Mesenchymal stem cell (in vitro differentiated cells and primary cell): Measurements from ENCODE around the gene MINDY4.
A peak's percentile ranks its signal among the peaks of the same experiment; 100 is the strongest.

Experiments used
- DNase-seq: peaks from one replicate; pipeline ENCODE4 v3.0.0-alpha.2; 2013
- H2AFZ ChIP-seq: one replicate; pipeline ENCODE4 v1.6.1; 2013; ENCODE audit warnings: low read depth, mild to moderate bottlenecking, control low read depth, inconsistent platforms, low read length, moderate library complexity
- H2AK5ac ChIP-seq: 2 replicates; pipeline ENCODE4 v1.6.1; 2013; ENCODE audit warnings: low read length, moderate library complexity, mild to moderate bottlenecking, inconsistent platforms; ENCODE audit not compliant: severe bottlenecking
- H2BK120ac ChIP-seq: one replicate; pipeline ENCODE4 v1.6.1; 2013; ENCODE audit warnings: low read depth, mild to moderate bottlenecking, inconsistent platforms, low read length, moderate library complexity
- H2BK12ac ChIP-seq, 2 experiments: one replicate each; pipeline ENCODE4 v1.6.1; 2013; ENCODE audit warnings: inconsistent platforms in 2 of 2, low read length in 2 of 2, mild to moderate bottlenecking in 2 of 2, moderate library complexity in 2 of 2, control low read depth in 1 of 2
- H2BK15ac ChIP-seq: one replicate; pipeline ENCODE4 v1.6.1; 2013; ENCODE audit warnings: mild to moderate bottlenecking, low read depth, inconsistent platforms; ENCODE audit not compliant: poor library complexity, severe bottlenecking
- H2BK5ac ChIP-seq: 2 replicates; pipeline ENCODE4 v1.6.1; 2013; ENCODE audit warnings: low read depth, mild to moderate bottlenecking, low read length, control low read depth, inconsistent platforms; ENCODE audit not compliant: poor library complexity, severe bottlenecking
- H3K14ac ChIP-seq, 2 experiments: one replicate each; pipeline ENCODE4 v1.6.1; 2013; ENCODE audit warnings: inconsistent platforms in 2 of 2, low read length in 2 of 2, control low read depth in 1 of 2, mild to moderate bottlenecking in 1 of 2, moderate library complexity in 1 of 2
- H3K18ac ChIP-seq, 2 experiments: one replicate each; pipeline ENCODE4 v1.6.1; 2013; ENCODE audit warnings: inconsistent platforms in 2 of 2, low read length in 2 of 2, control low read depth in 1 of 2, low read depth in 1 of 2, mild to moderate bottlenecking in 1 of 2
- H3K23ac ChIP-seq, 2 experiments: one replicate each; pipeline ENCODE4 v1.6.1; 2013; ENCODE audit warnings: inconsistent platforms in 2 of 2, low read length in 2 of 2, mild to moderate bottlenecking in 2 of 2, moderate library complexity in 2 of 2, control low read depth in 1 of 2
- H3K27ac ChIP-seq: 2 replicates; pipeline ENCODE4 v1.5.1; 2013; ENCODE audit warnings: mild to moderate bottlenecking, moderate library complexity, low read length, control low read depth, inconsistent platforms; ENCODE audit not compliant: poor library complexity, severe bottlenecking
- H3K27me3 ChIP-seq, 2 experiments: 2 replicates each; pipeline versions ENCODE4 v1.6.1 to v1.7.0; 2013; ENCODE audit warnings: low read length in 2 of 2, mild to moderate bottlenecking in 2 of 2, moderate library complexity in 2 of 2, control low read depth in 1 of 2, inconsistent platforms in 1 of 2; ENCODE audit not compliant: control insufficient read depth in 1 of 2, insufficient read depth in 1 of 2
- H3K36me3 ChIP-seq, 2 experiments: 2 replicates each; pipeline versions ENCODE4 v1.6.1 to v1.7.0; 2013; ENCODE audit warnings: low read length in 2 of 2, control low read depth in 1 of 2, inconsistent platforms in 1 of 2, low read depth in 1 of 2, mild to moderate bottlenecking in 1 of 2; ENCODE audit not compliant: insufficient read depth in 2 of 2, control insufficient read depth in 1 of 2
- H3K4ac ChIP-seq, 2 experiments: one replicate each; pipeline ENCODE4 v1.6.1; 2013; ENCODE audit warnings: inconsistent platforms in 2 of 2, low read length in 2 of 2, mild to moderate bottlenecking in 2 of 2, moderate library complexity in 2 of 2, control low read depth in 1 of 2, low read depth in 1 of 2
- H3K4me1 ChIP-seq: 2 replicates; pipeline ENCODE4 v1.6.1; 2013; ENCODE audit warnings: low read depth, low read length, control low read depth; ENCODE audit not compliant: control insufficient read depth, insufficient read depth
- H3K4me2 ChIP-seq: 2 replicates; pipeline ENCODE4 v1.6.1; 2013; ENCODE audit warnings: low read length, mild to moderate bottlenecking, inconsistent platforms; ENCODE audit not compliant: poor library complexity, severe bottlenecking
- H3K4me3 ChIP-seq, 2 experiments: 2 replicates each; pipeline versions ENCODE4 v1.5.1 to v1.7.0; 2013; ENCODE audit warnings: low read length in 2 of 2, mild to moderate bottlenecking in 2 of 2, control low read depth in 1 of 2, low read depth in 1 of 2; ENCODE audit not compliant: insufficient read depth in 1 of 2
- H3K79me1 ChIP-seq: replicated peaks from 2 replicates; pipeline ENCODE4 v1.6.1; 2013; ENCODE audit warnings: mild to moderate bottlenecking, control low read depth, low read length, inconsistent platforms; ENCODE audit not compliant: poor library complexity, severe bottlenecking
- H3K9ac ChIP-seq: 2 replicates; pipeline ENCODE4 v1.7.0; 2013; ENCODE audit warnings: mild to moderate bottlenecking, low read length, moderate library complexity
- H3K9me3 ChIP-seq: 2 replicates; pipeline ENCODE4 v1.7.0; 2013; ENCODE audit warnings: mild to moderate bottlenecking, low read length; ENCODE audit not compliant: control insufficient read depth
- H4K8ac ChIP-seq: one replicate; pipeline ENCODE4 v1.6.1; 2013; ENCODE audit warnings: inconsistent platforms, mild to moderate bottlenecking, low read length, moderate library complexity
- H4K91ac ChIP-seq: one replicate; pipeline ENCODE4 v1.6.1; 2013; ENCODE audit warnings: mild to moderate bottlenecking, low read length, inconsistent platforms
- WGBS: methylation state at CpG from one replicate; pipeline ENCODE4 v1.1.7; 2013; ENCODE audit warnings: mixed read lengths; 5-methylcytosine and 5-hydroxymethylcytosine counted together

The MINDY4 gene

GRCh38 chr7:30864101-30864500, 92.9 kb downstream of the MINDY4 start:
- H2BK5ac ChIP-seq, result no peak overlapping the region
- H2BK15ac ChIP-seq, result no peak overlapping the region
- no peak overlapping the region for H4K91ac ChIP-seq
- H2BK12ac ChIP-seq, result peak overlapping the region; percentile 24 to 49
- H3K23ac ChIP-seq, result no peak overlapping the region
- H3K4me2 ChIP-seq, result no peak overlapping the region
- no peak overlapping the region for H3K4me3 ChIP-seq
- H3K9me3 ChIP-seq, result no peaks in the 10 kb centered on the region
- WGBS, result 100% methylated on average over 3 of the region's 3 CpGs
- DNase-seq, result no peak
- H3K4ac ChIP-seq, result peak overlapping the region in 1 of 2 experiments; percentile 20
- no peak overlapping the region for H2AFZ ChIP-seq
- H3K9ac ChIP-seq, result no peak overlapping the region
- H2BK120ac ChIP-seq, result no peak overlapping the region
- H3K4me1 ChIP-seq, result peaks cover 15% of the 10 kb centered on the region
- H3K79me1 ChIP-seq, result peaks cover 1% of the 10 kb centered on the region
- no peak overlapping the region for H2AK5ac ChIP-seq
- H4K8ac ChIP-seq, result no peak overlapping the region
- no peak overlapping the region for H3K14ac ChIP-seq
- no peak overlapping the region for H3K27ac ChIP-seq
- no peaks in the 10 kb centered on the region for H3K27me3 ChIP-seq
- peaks cover 68 to 71% of the 10 kb centered on the region in 2 experiments for H3K36me3 ChIP-seq
- H3K18ac ChIP-seq, result no peak overlapping the region

GRCh38 chr7:30865076-30865475, 93.9 kb downstream of the MINDY4 start:
- Histone ChIP-seq H3K4me2 (no peak overlapping the region), H3K36me3 (peaks cover 64 to 66% of the 10 kb centered on the region in 2 experiments), H3K9ac (no peak overlapping the region), H3K9me3 (no peaks in the 10 kb centered on the region), H3K4me3 (no peak overlapping the region), H3K23ac (no peak overlapping the region), H3K27me3 (no peaks in the 10 kb centered on the region), H3K4ac (no peak overlapping the region), H2BK12ac (no peak overlapping the region), H2AK5ac (no peak overlapping the region), H3K18ac (no peak overlapping the region), H2BK120ac (no peak overlapping the region), H2BK15ac (no peak overlapping the region), H2BK5ac (no peak overlapping the region), H3K79me1 (peaks cover 1% of the 10 kb centered on the region), H3K27ac (no peak overlapping the region), H4K91ac (no peak overlapping the region), H4K8ac (no peak overlapping the region), H2AFZ (no peak overlapping the region), H3K4me1 (peaks cover 9% of the 10 kb centered on the region), H3K14ac (no peak overlapping the region)
- WGBS, result 87% methylated on average over 2 of the region's 4 CpGs
- DNase-seq, result no peak

DNA sequence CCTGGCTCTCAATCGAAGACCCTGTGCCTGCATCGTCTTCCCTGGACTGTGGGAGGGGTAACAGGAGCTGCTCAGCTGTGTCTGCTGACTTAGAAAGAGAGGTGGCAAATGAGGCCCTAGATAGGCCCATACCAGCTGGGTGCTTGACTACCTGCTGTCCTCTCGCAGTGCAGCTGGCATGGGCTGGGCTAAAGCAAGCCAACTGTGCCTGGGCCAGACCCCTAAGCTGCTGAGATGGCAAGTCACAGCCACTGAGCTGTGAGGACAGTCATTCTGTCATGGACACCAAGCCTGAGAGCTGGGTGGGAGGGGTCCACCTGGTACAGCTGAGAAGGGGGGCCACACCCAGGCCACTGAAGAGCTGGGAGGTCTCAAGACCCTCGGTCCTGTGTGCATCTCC, 94.6 kb downstream of the MINDY4 start:
- no peak overlapping the region for H3K27ac ChIP-seq
- no peak overlapping the region for H2AFZ ChIP-seq
- no peak overlapping the region for H2BK120ac ChIP-seq
- H3K18ac ChIP-seq, result no peak overlapping the region
- peaks cover 57 to 61% of the 10 kb centered on the region in 2 experiments for H3K36me3 ChIP-seq
- H3K9ac ChIP-seq, result no peak overlapping the region
- no peak overlapping the region for H2BK5ac ChIP-seq
- 96% methylated on average over 3 of the region's 4 CpGs for WGBS
- H3K14ac ChIP-seq, result no peak overlapping the region
- no peaks in the 10 kb centered on the region for H3K9me3 ChIP-seq
- no peak overlapping the region for H2BK15ac ChIP-seq
- no peak overlapping the region for H3K4me3 ChIP-seq
- no peak overlapping the region for H3K4me2 ChIP-seq
- no peak overlapping the region for H3K4ac ChIP-seq
- no peaks in the 10 kb centered on the region for H3K79me1 ChIP-seq
- no peak for DNase-seq
- peaks cover 12% of the 10 kb centered on the region for H3K4me1 ChIP-seq
- H4K8ac ChIP-seq, result no peak overlapping the region
- H2BK12ac ChIP-seq, result no peak overlapping the region
- no peaks in the 10 kb centered on the region for H3K27me3 ChIP-seq
- no peak overlapping the region for H4K91ac ChIP-seq
- no peak overlapping the region for H2AK5ac ChIP-seq
- no peak overlapping the region for H3K23ac ChIP-seq

DNA sequence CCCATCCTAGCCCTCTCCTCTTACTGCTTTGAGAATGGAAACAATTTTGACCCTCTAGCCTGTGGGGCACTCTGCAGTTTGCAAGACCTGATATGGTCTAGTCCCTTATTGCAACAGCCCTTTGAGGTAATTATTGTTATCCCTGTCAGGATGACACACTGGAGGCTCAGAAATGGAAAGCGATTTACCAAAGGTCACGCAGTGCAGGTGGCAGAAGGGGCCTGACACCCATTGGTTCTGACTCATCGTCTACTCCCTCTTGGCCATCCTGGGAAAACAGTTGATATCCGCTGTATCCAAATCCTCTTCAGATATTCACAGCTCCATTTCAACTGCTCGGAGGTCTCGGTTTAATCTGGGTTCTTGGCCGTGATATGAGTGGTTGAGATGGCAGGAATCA, 95.7 kb downstream of the MINDY4 start:
- Histone ChIP-seq H3K18ac (no peak overlapping the region), H3K9ac (no peak overlapping the region), H3K14ac (no peak overlapping the region), H2BK12ac (no peak overlapping the region), H2BK15ac (no peak overlapping the region), H3K36me3 (peaks cover 53 to 60% of the 10 kb centered on the region in 2 experiments), H3K27ac (no peak overlapping the region), H3K4me1 (peaks cover 13% of the 10 kb centered on the region), H3K27me3 (no peaks in the 10 kb centered on the region), H3K4ac (no peak overlapping the region), H2BK120ac (no peak overlapping the region), H3K4me2 (no peak overlapping the region), H3K79me1 (no peaks in the 10 kb centered on the region), H3K9me3 (no peaks in the 10 kb centered on the region), H4K91ac (no peak overlapping the region), H2BK5ac (no peak overlapping the region), H2AK5ac (no peak overlapping the region), H4K8ac (no peak overlapping the region), H3K23ac (no peak overlapping the region), H3K4me3 (no peak overlapping the region), H2AFZ (no peak overlapping the region)
- DNase-seq, result no peak
- WGBS, result 90% methylated on average over 6 of the region's 7 CpGs
